AG04449 (cell line): ENCODE measurements around the gene PLCB1.

Source experiments
- CTCF ChIA-PET: fragments of 350-600 bp; formaldehyde crosslinking; extraction: SDS; loops from one replicate; lab custom pipeline; 2021; ENCODE audit warnings: antibody characterized with exemption; lab: Yijun Ruan, JAX
- POLR2A ChIA-PET: fragments of 400-600, 350-600 bp; formaldehyde crosslinking; extraction: SDS; loops from one replicate; lab custom pipeline; 2020; ENCODE audit warnings: antibody characterized with exemption, inconsistent platforms; lab: Yijun Ruan, JAX
- DNase-seq: peaks from one replicate; pipeline ENCODE4 v3.0.0-alpha.2; 2010; ENCODE audit warnings: low read depth, low spot score
- H3K4me3 ChIP-seq: 2 replicates; pipeline ENCODE4 v1.5.1; 2011; ENCODE audit warnings: low read depth, mild to moderate bottlenecking, control low read depth, low read length
- TF ChIP-seq, protein P1 (sequence below): IDR thresholded peaks from one replicate; pipeline ENCODE4 v1.5.1; 2011; ENCODE audit warnings: mild to moderate bottlenecking, moderate library complexity, low read length, control low read depth, inconsistent platforms; ENCODE audit not compliant: insufficient read depth; ENCODE audit errors: missing control alignments

PLCB1 gene

DNA sequence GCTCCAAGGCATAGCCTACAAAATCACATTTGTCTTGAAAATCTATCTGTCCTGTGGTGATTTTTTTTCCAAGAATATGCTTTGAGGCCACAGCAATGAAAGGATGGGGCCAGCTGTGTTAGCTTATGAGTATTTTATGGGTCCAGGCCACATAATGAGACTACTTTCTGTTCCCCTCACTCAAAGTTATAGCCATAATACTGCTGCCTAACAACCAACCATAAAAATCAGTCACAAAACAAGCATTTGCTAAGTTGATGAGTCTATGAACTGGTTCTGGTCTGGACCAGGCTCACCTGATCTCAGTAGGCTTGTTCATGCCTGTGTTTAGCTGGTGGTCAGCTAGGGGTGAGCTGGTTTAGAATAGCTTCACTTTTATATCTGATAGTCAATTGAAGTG, 744.3 kb downstream of the PLCB1 start:
- CTCF ChIA-PET = interaction anchor here (2.1 kb wide), 1 partner anchor 23 kb away, joined by 8 read pairs; no protein-coding TSS in a partner anchor
- TF ChIP-seq, protein P1, sequence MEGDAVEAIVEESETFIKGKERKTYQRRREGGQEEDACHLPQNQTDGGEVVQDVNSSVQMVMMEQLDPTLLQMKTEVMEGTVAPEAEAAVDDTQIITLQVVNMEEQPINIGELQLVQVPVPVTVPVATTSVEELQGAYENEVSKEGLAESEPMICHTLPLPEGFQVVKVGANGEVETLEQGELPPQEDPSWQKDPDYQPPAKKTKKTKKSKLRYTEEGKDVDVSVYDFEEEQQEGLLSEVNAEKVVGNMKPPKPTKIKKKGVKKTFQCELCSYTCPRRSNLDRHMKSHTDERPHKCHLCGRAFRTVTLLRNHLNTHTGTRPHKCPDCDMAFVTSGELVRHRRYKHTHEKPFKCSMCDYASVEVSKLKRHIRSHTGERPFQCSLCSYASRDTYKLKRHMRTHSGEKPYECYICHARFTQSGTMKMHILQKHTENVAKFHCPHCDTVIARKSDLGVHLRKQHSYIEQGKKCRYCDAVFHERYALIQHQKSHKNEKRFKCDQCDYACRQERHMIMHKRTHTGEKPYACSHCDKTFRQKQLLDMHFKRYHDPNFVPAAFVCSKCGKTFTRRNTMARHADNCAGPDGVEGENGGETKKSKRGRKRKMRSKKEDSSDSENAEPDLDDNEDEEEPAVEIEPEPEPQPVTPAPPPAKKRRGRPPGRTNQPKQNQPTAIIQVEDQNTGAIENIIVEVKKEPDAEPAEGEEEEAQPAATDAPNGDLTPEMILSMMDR = no peak
- DNase-seq = no peak
- POLR2A ChIA-PET = no interaction called here
- H3K4me3 ChIP-seq = no peak overlapping the region

DNA sequence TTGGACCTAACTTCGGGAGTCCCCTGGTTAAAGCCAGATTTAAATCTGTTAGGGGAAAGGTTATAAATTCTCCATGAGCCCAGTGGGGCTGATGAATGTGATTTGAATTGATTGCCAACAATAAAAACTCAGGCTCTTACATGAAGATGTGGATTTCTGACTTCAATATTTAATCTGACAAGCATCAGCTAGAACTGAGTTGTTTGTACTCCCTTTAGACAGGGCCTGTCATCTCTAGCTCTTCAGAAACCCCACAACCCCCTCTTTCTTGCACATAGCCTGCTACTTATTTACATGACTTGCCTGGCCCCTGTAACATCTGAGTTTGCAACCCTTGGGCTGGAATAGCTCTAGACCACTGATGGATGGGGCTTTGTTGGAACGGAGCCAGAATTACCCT, 745.2 kb downstream of the PLCB1 start:
- POLR2A ChIA-PET = no interaction called here
- no peak overlapping the region for H3K4me3 ChIP-seq
- CTCF ChIA-PET = interaction anchor here (1.1 to 2.1 kb wide), 2 partner anchors 24 to 516 kb away, joined by 3 to 8 read pairs; no protein-coding TSS in a partner anchor
- DNase-seq = no peak
- TF ChIP-seq, protein P1 = no peak

DNA sequence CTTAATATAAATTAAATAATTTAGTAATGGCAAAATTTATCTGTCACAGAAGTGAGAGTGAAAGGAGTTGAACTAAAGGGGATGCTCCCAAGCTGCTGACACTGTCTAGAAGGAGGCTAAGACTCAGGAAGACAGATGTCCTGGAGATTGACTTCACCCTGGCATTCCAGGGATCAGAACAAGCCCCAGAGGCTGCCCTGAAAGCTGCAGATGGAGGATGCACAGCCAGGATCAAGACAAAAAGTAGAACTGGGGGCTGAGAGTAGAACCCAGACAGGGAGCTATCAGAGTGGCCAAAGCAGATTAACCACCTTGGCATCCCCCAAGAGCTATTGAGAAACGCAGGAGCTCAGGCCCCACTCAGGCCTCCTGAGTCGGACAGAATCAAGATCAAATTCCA, 747.6 kb downstream of the PLCB1 start:
- ChIA-PET POLR2A (no interaction called here), CTCF (interaction anchor here (1.3 kb wide), 1 partner anchor 26 kb away, joined by 7 read pairs; no protein-coding TSS in a partner anchor)
- no peak overlapping the region for H3K4me3 ChIP-seq
- no peak for DNase-seq
- TF ChIP-seq, protein P1 = no peak

DNA sequence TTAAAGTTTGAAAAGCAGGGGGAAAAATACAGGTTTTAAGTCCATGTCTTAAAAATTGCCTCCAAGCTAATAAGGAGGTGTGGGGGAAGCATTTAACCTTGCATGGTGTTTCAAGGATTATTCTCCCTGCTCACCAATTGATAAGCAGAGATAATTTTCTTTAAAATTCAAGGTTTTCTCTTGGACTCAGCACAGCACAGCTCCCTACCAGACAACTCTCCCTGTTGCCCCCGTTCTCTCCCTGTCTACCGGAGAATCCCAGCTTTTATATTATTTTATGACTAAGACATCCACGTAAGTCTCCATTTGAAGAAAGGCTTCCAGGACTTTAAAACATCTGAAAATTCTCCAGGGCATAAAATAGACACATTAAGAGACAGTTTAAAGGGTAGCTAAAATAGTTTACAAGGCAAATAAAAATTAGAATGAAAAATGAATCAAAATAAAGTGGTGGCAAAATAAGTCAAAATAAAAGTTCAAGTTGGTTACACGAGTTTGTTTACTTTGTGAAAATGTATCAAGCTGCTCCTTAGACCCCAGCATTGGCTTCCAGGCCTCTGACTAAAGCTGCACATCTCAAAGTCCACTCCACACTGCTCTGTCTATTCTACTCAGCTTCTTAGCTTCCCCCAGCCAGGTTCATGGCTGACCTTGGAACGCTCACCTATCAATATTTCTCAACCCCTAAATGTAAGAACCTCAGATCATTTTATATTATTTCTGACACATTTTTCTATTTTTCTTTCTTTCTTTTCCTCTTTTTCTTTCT, 748.2 kb downstream of the PLCB1 start:
- ChIA-PET CTCF (interaction anchor here (1.2 to 1.3 kb wide), 2 partner anchors 14 to 27 kb away, joined by 3 to 7 read pairs; no protein-coding TSS in a partner anchor), POLR2A (no interaction called here)
- DNase-seq = no peak
- no peak overlapping the region for H3K4me3 ChIP-seq
- TF ChIP-seq, protein P1 = no peak

DNA sequence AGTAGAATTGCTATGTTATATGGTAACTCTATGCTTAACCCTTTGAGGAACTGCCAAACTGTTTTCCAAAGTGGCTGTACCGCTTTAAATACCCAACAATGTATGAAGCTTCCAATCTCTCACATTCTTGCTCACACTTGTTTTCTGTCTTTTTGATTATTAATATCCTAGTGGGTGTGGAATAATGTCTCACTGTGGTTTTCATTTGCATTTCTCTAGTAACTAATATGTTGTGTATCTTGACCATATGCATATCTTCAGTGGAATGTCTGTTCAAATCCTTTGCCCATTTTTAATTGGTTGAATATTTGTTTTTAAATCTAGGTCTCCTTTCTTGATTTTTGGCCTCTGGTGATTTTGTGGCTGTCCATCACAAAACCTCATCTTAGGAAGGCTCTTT, 759.0 kb downstream of the PLCB1 start:
- H3K4me3 ChIP-seq = no peak overlapping the region
- DNase-seq = no peak
- TF ChIP-seq, protein P1 = no peak
- ChIA-PET POLR2A (no interaction called here), CTCF (no interaction called here)

DNA sequence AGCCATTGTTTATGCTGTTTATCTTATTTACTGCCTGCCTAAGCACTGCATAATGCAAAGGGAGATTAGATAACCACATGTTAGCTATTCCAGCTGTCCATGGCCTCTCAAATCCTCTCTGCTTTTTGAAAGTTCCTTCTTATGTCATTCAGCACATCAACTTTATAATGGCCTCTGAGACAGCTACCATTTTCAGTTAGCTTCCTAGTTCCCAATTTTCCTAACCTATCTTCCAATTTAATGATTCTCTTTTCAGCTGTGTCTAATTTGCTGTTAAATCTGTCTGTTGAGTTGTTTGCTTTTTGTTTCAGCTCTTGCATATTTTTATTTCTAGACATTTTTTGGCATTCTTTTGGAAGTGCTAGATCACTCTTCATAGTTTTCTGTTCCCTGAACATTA, 763.4 kb downstream of the PLCB1 start:
- no peak for DNase-seq
- TF ChIP-seq, protein P1 = no peak
- no peak overlapping the region for H3K4me3 ChIP-seq
- POLR2A ChIA-PET = no interaction called here
- CTCF ChIA-PET = interaction anchor here (1.1 kb wide), 1 partner anchor 35 kb away, joined by 3 read pairs; no protein-coding TSS in a partner anchor
